HG03558 (cell line): Measurements from ENCODE around the gene OSBPL1A.
"Not testable (repeated sequence)": the region's sequence is repeated elsewhere in the genome, so short reads cannot be mapped to it uniquely, and the experiment has no call there.

ENCODE experiments used
- ATAC-seq: cut with Tn5 transposase; IDR thresholded peaks from one replicate; pipeline ENCODE4 v1.9.1; 2021; ENCODE audit warnings: moderate number of reproducible peaks; ENCODE audit not compliant: unreplicated experiment; ENCODE audit errors: extremely low read depth

Gene OSBPL1A

GRCh38 chr18:24398540-24398939 is 916 bp upstream of the OSBPL1A start:
- no peak for ATAC-seq

- ATAC-seq = no peak
These were observed 412 bp downstream of the OSBPL1A start for GRCh38 chr18:24397131-24397693.

- no peak for ATAC-seq
These were observed 1.5 kb downstream of the OSBPL1A start for GRCh38 chr18:24396082-24396633.

- ATAC-seq = no peak
These were observed 2.4 kb downstream of the OSBPL1A start for GRCh38 chr18:24395049-24395795.

- ATAC-seq = no peak
These were observed 8.7 kb downstream of the OSBPL1A start for GRCh38 chr18:24388957-24389356.

GRCh38 chr18:24386681-24387080 is 10.9 kb downstream of the OSBPL1A start:
- ATAC-seq = no peak

GRCh38 chr18:24381126-24381525 is 16.5 kb downstream of the OSBPL1A start:
- no peak for ATAC-seq

- no peak for ATAC-seq
These were observed 17.4 kb downstream of the OSBPL1A start for GRCh38 chr18:24380163-24380747.

- no peak for ATAC-seq
These were observed 19.0 kb downstream of the OSBPL1A start for GRCh38 chr18:24378598-24378997.

- not testable (repeated sequence) for ATAC-seq
These were observed 21.1 kb downstream of the OSBPL1A start for GRCh38 chr18:24376531-24376930.

GRCh38 chr18:24373328-24373727 is 24.3 kb downstream of the OSBPL1A start:
- no peak for ATAC-seq

GRCh38 chr18:24372279-24372872 is 25.2 kb downstream of the OSBPL1A start:
- no peak for ATAC-seq

- ATAC-seq = no peak
These were observed 27.5 kb downstream of the OSBPL1A start for GRCh38 chr18:24370120-24370519.

- no peak for ATAC-seq
These were observed 28.2 kb downstream of the OSBPL1A start for GRCh38 chr18:24369426-24369825.

GRCh38 chr18:24368749-24369148 is 28.9 kb downstream of the OSBPL1A start:
- no peak for ATAC-seq

GRCh38 chr18:24366328-24366727 is 31.3 kb downstream of the OSBPL1A start:
- no peak for ATAC-seq

- no peak for ATAC-seq
These were observed 33.4 kb downstream of the OSBPL1A start for GRCh38 chr18:24364177-24364576.

- ATAC-seq = no peak
These were observed 34.9 kb downstream of the OSBPL1A start for GRCh38 chr18:24362757-24363156.

GRCh38 chr18:24359787-24360530 is 37.7 kb downstream of the OSBPL1A start:
- not testable (repeated sequence) for ATAC-seq

- ATAC-seq = no peak
These were observed 43.3 kb downstream of the OSBPL1A start for GRCh38 chr18:24354278-24354677.
